Upper lobe of left lung (tissue), 4 donors: ENCODE results near the gene KRT71.

Experiments
- EP300 ChIP-seq, 4 donors: sonication (generic); formaldehyde crosslinking; IDR thresholded peaks; one replicate each; pipeline ENCODE4 v1.5.1; 2017; ENCODE audit warnings: antibody characterized with exemption in 4 of 4, control low read depth in 2 of 4
- POLR2A ChIP-seq, 4 donors: fragments of 450-650 bp; IDR thresholded peaks; one replicate each; pipeline ENCODE4 v1.5.1; 2016 to 2017; ENCODE audit warnings: antibody characterized with exemption in 4 of 4, mild to moderate bottlenecking in 2 of 4
- TF ChIP-seq, protein P1 (sequence below), 6 experiments: fragments of 450-650 bp in 4 of 6; fragments of 200-600 bp in 2 of 6; sonication (generic) in 2 of 6; IDR thresholded peaks; one replicate each; pipeline ENCODE4 v1.5.1; 2016 to 2019; ENCODE audit warnings: antibody characterized with exemption in 6 of 6

DNA sequence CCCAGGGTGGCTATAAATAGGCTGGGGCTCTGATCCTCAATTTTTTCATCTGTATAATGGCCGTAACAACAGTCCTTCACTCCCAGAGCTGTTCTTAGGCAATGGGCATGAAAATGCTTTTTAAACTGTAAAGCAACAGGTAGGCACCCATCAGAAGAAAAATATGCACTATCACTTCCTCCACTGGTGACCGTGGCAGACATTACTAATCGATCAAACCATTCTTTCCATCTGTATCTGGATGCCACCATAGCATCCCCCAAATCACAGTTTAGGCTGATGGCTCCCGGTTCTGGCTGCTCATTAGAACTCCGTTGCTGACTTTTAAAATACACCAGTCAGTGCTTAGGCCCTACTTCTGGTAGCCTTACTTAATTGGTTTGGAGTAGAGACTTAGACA, 11.2 kb downstream of the KRT71 start:
- TF ChIP-seq, protein P1, sequence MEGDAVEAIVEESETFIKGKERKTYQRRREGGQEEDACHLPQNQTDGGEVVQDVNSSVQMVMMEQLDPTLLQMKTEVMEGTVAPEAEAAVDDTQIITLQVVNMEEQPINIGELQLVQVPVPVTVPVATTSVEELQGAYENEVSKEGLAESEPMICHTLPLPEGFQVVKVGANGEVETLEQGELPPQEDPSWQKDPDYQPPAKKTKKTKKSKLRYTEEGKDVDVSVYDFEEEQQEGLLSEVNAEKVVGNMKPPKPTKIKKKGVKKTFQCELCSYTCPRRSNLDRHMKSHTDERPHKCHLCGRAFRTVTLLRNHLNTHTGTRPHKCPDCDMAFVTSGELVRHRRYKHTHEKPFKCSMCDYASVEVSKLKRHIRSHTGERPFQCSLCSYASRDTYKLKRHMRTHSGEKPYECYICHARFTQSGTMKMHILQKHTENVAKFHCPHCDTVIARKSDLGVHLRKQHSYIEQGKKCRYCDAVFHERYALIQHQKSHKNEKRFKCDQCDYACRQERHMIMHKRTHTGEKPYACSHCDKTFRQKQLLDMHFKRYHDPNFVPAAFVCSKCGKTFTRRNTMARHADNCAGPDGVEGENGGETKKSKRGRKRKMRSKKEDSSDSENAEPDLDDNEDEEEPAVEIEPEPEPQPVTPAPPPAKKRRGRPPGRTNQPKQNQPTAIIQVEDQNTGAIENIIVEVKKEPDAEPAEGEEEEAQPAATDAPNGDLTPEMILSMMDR (IDR thresholded peaks at IDR 0.05): no peak
- TF ChIP-seq EP300 (IDR thresholded peaks at IDR 0.05): no peak
- no peak for TF ChIP-seq POLR2A (IDR thresholded peaks at IDR 0.05)
